HG02943 (cell line): Measurements from ENCODE around the gene HTR4.
"Not testable (repeated sequence)": the region's sequence is repeated elsewhere in the genome, so short reads cannot be mapped to it uniquely, and the experiment has no call there.

ENCODE experiments used
- ATAC-seq: cut with Tn5 transposase; IDR thresholded peaks from one replicate; pipeline ENCODE4 v1.9.1; 2021; ENCODE audit warnings: mild to moderate bottlenecking, low read depth, moderate library complexity; ENCODE audit not compliant: unreplicated experiment

Gene HTR4

GRCh38 chr5:148541054-148541835, 113.1 kb downstream of the HTR4 start:
- ATAC-seq = no peak

- no peak for ATAC-seq
These were observed 113.7 kb downstream of the HTR4 start for GRCh38 chr5:148540647-148541046.

- ATAC-seq = no peak
These were observed 114.5 kb downstream of the HTR4 start for GRCh38 chr5:148539851-148540250.

GRCh38 chr5:148535190-148535589, 119.1 kb downstream of the HTR4 start:
- no peak for ATAC-seq

GRCh38 chr5:148532969-148533670, 121.2 kb downstream of the HTR4 start:
- ATAC-seq = no peak

GRCh38 chr5:148529450-148529849, 124.9 kb downstream of the HTR4 start:
- ATAC-seq = not testable (repeated sequence)

- ATAC-seq = no peak
These were observed 129.6 kb downstream of the HTR4 start for GRCh38 chr5:148524721-148525120.

GRCh38 chr5:148523139-148523538, 131.2 kb downstream of the HTR4 start:
- no peak for ATAC-seq

- ATAC-seq = no peak
These were observed 138.9 kb downstream of the HTR4 start for GRCh38 chr5:148515460-148515859.

- no peak for ATAC-seq
These were observed 140.0 kb downstream of the HTR4 start for GRCh38 chr5:148514344-148514743.

GRCh38 chr5:148512498-148512897, 141.8 kb downstream of the HTR4 start:
- no peak for ATAC-seq

GRCh38 chr5:148511810-148512347, 142.4 kb downstream of the HTR4 start:
- ATAC-seq = peak; percentile 84

- ATAC-seq = no peak
These were observed 144.4 kb downstream of the HTR4 start for GRCh38 chr5:148509893-148510292.

GRCh38 chr5:148507648-148508047, 146.7 kb downstream of the HTR4 start:
- no peak for ATAC-seq

- no peak for ATAC-seq
These were observed 154.9 kb downstream of the HTR4 start for GRCh38 chr5:148499452-148499851.

- ATAC-seq = no peak
These were observed 156.6 kb downstream of the HTR4 start for GRCh38 chr5:148497757-148498156.

- no peak for ATAC-seq
These were observed 162.0 kb downstream of the HTR4 start for GRCh38 chr5:148492351-148492750.

- no peak for ATAC-seq
These were observed 162.5 kb downstream of the HTR4 start for GRCh38 chr5:148491793-148492184.

GRCh38 chr5:148491015-148491792, 163.1 kb downstream of the HTR4 start:
- no peak for ATAC-seq

GRCh38 chr5:148488757-148489156, 165.6 kb downstream of the HTR4 start:
- ATAC-seq = no peak

- no peak for ATAC-seq
These were observed 167.9 kb downstream of the HTR4 start for GRCh38 chr5:148486456-148486855.
